ENCODE results near the gene MYO5A.
"Not testable (repeated sequence)": the region's sequence is repeated elsewhere in the genome, so short reads cannot be mapped to it uniquely, and the experiment has no call there.

Gene MYO5A

GRCh38 chr15:52464040-52464439 is 64.6 kb downstream of the MYO5A start:
- Histone ChIP-seq H3K36me3 (ENCODE audit: insufficient read depth) (no peaks in the 10 kb centered on the region), H3K79me2 (ENCODE audit: insufficient read depth, low read depth) (peaks cover 55% of the 10 kb centered on the region), H4K20me1 (ENCODE audit: insufficient read depth) (no peaks in the 10 kb centered on the region), H3K4me2 (peak overlapping the region; percentile 95), H3K9ac (peak overlapping the region; percentile 64; the same call in 1 of the 2 replicates), H3K27me3 (ENCODE audit: insufficient read depth, low read depth) (no peaks in the 10 kb centered on the region), H3K27ac (peak overlapping the region; percentile 97), H2AFZ (ENCODE audit: low read depth) (no peak overlapping the region), H3K4me1 (ENCODE audit: low read depth, poor library complexity, severe bottlenecking) (peaks cover 81% of the 10 kb centered on the region), H3K4me3 (IDR thresholded peaks at IDR 0.05; ENCODE audit: insufficient read depth, low read depth, low read length) (no peak overlapping the region)
- TF ChIP-seq, protein P1, sequence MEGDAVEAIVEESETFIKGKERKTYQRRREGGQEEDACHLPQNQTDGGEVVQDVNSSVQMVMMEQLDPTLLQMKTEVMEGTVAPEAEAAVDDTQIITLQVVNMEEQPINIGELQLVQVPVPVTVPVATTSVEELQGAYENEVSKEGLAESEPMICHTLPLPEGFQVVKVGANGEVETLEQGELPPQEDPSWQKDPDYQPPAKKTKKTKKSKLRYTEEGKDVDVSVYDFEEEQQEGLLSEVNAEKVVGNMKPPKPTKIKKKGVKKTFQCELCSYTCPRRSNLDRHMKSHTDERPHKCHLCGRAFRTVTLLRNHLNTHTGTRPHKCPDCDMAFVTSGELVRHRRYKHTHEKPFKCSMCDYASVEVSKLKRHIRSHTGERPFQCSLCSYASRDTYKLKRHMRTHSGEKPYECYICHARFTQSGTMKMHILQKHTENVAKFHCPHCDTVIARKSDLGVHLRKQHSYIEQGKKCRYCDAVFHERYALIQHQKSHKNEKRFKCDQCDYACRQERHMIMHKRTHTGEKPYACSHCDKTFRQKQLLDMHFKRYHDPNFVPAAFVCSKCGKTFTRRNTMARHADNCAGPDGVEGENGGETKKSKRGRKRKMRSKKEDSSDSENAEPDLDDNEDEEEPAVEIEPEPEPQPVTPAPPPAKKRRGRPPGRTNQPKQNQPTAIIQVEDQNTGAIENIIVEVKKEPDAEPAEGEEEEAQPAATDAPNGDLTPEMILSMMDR (conservative IDR thresholded peaks at IDR 0.05; ENCODE audit: low read depth, low read length): peak; percentile 17; the same call in 1 of the 2 replicates

- Histone ChIP-seq H3K4me1 (ENCODE audit: low read depth, poor library complexity, severe bottlenecking) (peaks cover 77% of the 10 kb centered on the region), H3K27ac (peak overlapping the region; percentile 97), H2AFZ (ENCODE audit: low read depth) (no peak overlapping the region), H3K79me2 (ENCODE audit: insufficient read depth, low read depth) (peaks cover 51% of the 10 kb centered on the region), H3K27me3 (ENCODE audit: insufficient read depth, low read depth) (no peaks in the 10 kb centered on the region), H3K4me2 (peak overlapping the region; percentile 95), H4K20me1 (ENCODE audit: insufficient read depth) (no peaks in the 10 kb centered on the region), H3K9ac (peak overlapping the region; percentile 64; the same call in 1 of the 2 replicates), H3K36me3 (ENCODE audit: insufficient read depth) (no peaks in the 10 kb centered on the region), H3K4me3 (IDR thresholded peaks at IDR 0.05; ENCODE audit: insufficient read depth, low read depth, low read length) (no peak overlapping the region)
- TF ChIP-seq, protein P1 (conservative IDR thresholded peaks at IDR 0.05; ENCODE audit: low read depth, low read length): 0 out of 2 replicates have a peak, but pooled peaks have one; percentile 23
Measured at GRCh38 chr15:52463638-52464037, 65.0 kb downstream of the MYO5A start.

GRCh38 chr15:52462806-52463360 is 65.8 kb downstream of the MYO5A start:
- H3K79me2 ChIP-seq (ENCODE audit: insufficient read depth, low read depth): peaks cover 50% of the 10 kb centered on the region
- no peaks in the 10 kb centered on the region for H3K36me3 ChIP-seq (ENCODE audit: insufficient read depth)
- H3K4me2 ChIP-seq: peak overlapping the region; percentile 95
- H3K4me1 ChIP-seq (ENCODE audit: low read depth, poor library complexity, severe bottlenecking): peaks cover 73% of the 10 kb centered on the region
- peak overlapping the region; percentile 97 for H3K27ac ChIP-seq
- no peaks in the 10 kb centered on the region for H3K27me3 ChIP-seq (ENCODE audit: insufficient read depth, low read depth)
- no peaks in the 10 kb centered on the region for H4K20me1 ChIP-seq (ENCODE audit: insufficient read depth)
- peak overlapping the region; percentile 64; the same call in 1 of the 2 replicates for H3K9ac ChIP-seq
- no peak overlapping the region for H2AFZ ChIP-seq (ENCODE audit: low read depth)
- TF ChIP-seq, protein P1 (conservative IDR thresholded peaks at IDR 0.05; ENCODE audit: low read depth, low read length): no peak
- H3K4me3 ChIP-seq (IDR thresholded peaks at IDR 0.05; ENCODE audit: insufficient read depth, low read depth, low read length): no peak overlapping the region

- H3K4me1 ChIP-seq (ENCODE audit: low read depth, poor library complexity, severe bottlenecking): peaks cover 43% of the 10 kb centered on the region
- not testable (repeated sequence) for H3K27ac ChIP-seq
Measured at GRCh38 chr15:52459701-52460100, 69.0 kb downstream of the MYO5A start.

GRCh38 chr15:52459265-52459664 is 69.4 kb downstream of the MYO5A start:
- peaks cover 40% of the 10 kb centered on the region for H3K4me1 ChIP-seq (ENCODE audit: low read depth, poor library complexity, severe bottlenecking)
- H3K79me2 ChIP-seq (ENCODE audit: insufficient read depth, low read depth): peaks cover 66% of the 10 kb centered on the region
- H3K27me3 ChIP-seq (ENCODE audit: insufficient read depth, low read depth); H2AFZ ChIP-seq (ENCODE audit: low read depth); H4K20me1 ChIP-seq (ENCODE audit: insufficient read depth); H3K4me2 ChIP-seq; H3K36me3 ChIP-seq (ENCODE audit: insufficient read depth); H3K9ac ChIP-seq; H3K4me3 ChIP-seq (IDR thresholded peaks at IDR 0.05; ENCODE audit: insufficient read depth, low read depth, low read length); H3K27ac ChIP-seq: not testable (repeated sequence)

More at GRCh38 chr15:52459701-52460100, 69.0 kb downstream of the MYO5A start:
- not testable (repeated sequence) for H4K20me1 ChIP-seq (ENCODE audit: insufficient read depth); H3K9ac ChIP-seq; H3K27me3 ChIP-seq (ENCODE audit: insufficient read depth, low read depth); H2AFZ ChIP-seq (ENCODE audit: low read depth); H3K4me2 ChIP-seq; H3K36me3 ChIP-seq (ENCODE audit: insufficient read depth); H3K4me3 ChIP-seq (IDR thresholded peaks at IDR 0.05; ENCODE audit: insufficient read depth, low read depth, low read length)
- H3K79me2 ChIP-seq (ENCODE audit: insufficient read depth, low read depth): peaks cover 61% of the 10 kb centered on the region

Measured in KMS-11 (cell line).